Subcutaneous preadipocyte (primary cell): ENCODE results near the gene SPEG. TPM values are rescaled to one million over a fixed set of nuclear protein-coding genes. Genes with fewer than 3 reads are reported as not detected.

Experiments
- total RNA-seq: library from RNA; depleted of rRNA; stranded (reverse); fragments of >200 nt; gene quantifications from 2 replicates; pipeline ENCODE4 v1.2.3, GENCODE V29; 2012

SPEG gene
- total RNA-seq, result 11.5 and 15.4 TPM in 2 replicates

DNA sequence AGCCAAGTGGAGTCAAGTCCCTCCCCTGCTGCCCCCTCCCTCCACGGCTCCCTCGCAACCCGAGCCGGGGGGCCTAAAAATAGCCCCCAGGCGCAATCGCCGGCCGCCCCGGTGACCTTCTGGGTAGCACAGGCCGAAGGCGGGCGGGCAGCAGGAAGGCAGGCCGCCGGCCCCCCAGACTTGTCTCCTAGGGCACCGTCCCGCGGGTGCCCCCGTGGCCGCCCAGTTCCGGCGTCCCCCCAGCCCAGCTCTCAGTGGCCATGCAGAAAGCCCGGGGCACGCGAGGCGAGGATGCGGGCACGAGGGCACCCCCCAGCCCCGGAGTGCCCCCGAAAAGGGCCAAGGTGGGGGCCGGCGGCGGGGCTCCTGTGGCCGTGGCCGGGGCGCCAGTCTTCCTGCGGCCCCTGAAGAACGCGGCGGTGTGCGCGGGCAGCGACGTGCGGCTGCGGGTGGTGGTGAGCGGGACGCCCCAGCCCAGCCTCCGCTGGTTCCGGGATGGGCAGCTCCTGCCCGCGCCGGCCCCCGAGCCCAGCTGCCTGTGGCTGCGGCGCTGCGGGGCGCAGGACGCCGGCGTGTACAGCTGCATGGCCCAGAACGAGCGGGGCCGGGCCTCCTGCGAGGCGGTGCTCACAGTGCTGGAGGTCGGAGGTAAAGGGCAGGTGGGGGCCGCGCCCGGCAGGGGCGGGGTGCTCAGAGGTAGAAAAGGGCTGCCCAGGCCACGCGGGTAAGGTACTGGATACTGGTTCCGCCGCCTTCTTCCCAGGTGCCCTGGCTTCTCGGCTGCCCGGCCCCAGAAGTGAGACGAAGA is at the start of gene SPEG:
Gene SPEG, plus strand, starts transcription at position 126 of the 808 bp plus-strand sequence. Its CDS starts 135 bp downstream, at position 261.

GRCh38 chr2:219387306-219388120 is 47.1 kb upstream of the SPEG start, which contains the start of gene DNPEP:
TSS of gene DNPEP (minus strand) at chr2:219387912. CDS start at chr2:219387794, 118 bp downstream.

GRCh38 chr2:219418155-219419011 is 16.3 kb upstream of the SPEG start, which contains the start of gene DES:
TSS of gene DES (plus strand) at chr2:219418377. CDS start at chr2:219418463, 86 bp downstream.

DNA sequence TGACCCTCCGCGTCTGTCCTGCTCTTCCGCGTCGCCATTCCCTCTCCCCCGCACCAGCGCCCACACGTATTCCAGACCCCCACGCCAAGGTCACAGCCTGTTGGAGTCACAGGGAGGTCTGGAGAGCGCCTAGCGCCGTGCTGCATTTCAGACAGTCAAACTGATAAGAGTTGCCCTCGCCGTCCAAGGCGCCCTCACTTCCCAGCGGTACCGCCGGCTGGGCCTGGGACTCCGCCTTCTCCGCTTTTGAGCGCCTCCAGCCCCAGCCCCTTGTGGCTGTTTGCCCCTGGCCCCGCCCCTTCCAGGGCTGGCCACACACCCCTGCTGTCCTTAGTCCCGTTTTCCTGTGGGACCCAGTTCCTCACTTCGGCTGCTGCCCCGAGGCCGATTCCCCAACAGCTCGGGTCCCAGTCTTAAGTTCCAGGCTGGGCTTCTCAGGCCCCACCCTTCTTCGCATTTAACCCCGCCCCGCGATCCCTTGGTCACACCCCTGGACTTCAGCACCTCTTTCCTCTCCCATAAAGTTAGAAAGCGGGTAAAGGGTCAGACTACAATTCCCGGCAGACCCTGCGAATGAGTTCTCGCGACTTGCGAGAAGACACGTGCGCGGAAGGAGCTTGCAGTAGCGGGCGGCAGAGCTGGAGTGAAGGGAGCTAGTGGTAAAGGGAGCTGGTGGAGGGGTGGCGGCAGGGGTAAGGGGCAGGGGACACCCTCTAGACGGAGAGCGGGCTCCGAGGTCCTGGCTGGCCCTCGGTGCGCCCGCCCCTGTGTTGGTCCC is 63.8 kb downstream of the SPEG start, which contains the start of gene GMPPA:
Gene GMPPA, plus strand, starts transcription at position 612 of the 778 bp plus-strand sequence. CDS start 1,085 bp downstream, outside the sequence.

DNA sequence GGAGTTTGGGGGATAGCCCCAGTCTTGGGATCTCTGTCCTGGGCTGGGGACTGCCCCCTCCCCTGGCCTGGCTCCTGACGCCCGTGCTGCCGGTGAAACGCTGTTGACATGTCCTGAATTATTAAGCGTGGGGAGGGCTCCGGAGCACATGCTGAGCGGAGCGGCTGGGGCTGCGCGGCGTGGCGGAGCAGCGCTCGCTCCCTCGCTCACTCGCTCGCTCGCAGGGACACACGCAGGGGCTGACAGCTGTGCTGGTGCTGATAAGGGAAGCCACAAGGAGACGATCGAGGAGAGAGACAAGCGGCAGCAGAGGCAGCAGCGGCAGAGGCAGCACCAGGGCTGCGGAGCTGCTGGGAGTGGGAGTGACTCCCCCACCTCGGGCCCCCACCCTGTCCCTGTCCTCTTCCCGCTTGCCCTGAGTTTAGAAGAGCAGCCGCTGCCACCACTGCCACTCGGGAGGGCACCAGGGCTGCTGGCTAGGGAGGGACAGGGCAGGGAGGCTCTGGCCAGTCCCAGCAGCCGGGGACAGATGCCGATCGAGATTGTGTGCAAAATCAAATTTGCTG is 79.6 kb downstream of the SPEG start, which contains the start of gene ASIC4:
Gene ASIC4, plus strand, starts transcription at position 287 of the 566 bp plus-strand sequence. Its CDS starts 243 bp downstream, at position 530.

DNA sequence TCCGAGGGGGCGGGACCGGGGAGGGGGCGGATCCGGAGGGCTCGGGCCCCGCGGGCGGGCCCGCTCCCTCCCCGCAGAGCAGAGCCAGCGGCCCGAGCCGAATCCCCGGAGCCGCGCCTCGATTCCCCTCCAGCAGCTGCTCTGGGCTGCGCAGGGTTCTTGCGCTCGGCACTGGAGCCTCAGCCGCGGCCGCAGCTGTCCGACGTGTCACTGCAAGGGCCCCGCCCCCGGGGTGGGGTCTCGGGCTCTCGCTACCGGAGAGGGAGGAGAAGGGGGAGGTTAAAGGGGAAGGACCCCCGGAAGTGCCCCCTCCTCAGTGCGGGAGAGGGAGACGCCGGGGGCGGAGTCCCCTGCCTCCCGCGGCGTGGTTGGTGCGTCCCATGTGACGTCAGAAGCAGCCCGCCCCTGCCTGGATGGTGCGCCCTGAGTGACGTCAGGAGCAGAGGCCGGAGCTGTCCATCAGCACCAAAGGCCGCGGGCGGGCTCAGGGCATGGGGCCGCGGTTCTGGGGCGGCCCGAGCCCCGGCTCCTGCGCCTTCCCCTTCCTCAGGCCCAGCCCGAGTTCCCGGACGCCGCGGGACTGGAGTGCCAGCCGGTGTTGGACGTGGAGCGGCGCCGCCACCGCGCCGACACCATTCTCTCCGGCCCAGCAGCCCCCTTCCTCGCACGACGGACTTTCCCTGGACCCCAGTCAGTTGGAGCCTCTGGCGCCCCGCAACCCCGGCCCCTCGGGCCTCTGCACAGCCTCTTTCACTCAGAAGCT is 109.1 kb downstream of the SPEG start, which contains the start of the genes CHPF and TMEM198:
Gene CHPF, minus strand, starts transcription at position 214 of the 763 bp plus-strand sequence. CDS start 271 bp downstream, outside the sequence.
Gene TMEM198, plus strand, starts transcription at position 433 of the 763 bp plus-strand sequence. CDS start 700 bp downstream, outside the sequence.

Other genes with a start within 250 kb of the SPEG start
- gene ZFAND2B, start 228.1 kb upstream of the SPEG start, total RNA-seq, result 19.4 and 21.3 TPM in 2 replicates
- gene ABCB6, start 215.9 kb upstream of the SPEG start, total RNA-seq, result 30.9 and 40.1 TPM in 2 replicates
- gene ATG9A, start 205.2 kb upstream of the SPEG start, total RNA-seq, result 44.2 and 50.3 TPM in 2 replicates
- gene ANKZF1, start 205.0 kb upstream of the SPEG start, total RNA-seq, result 15.1 and 20.7 TPM in 2 replicates
- 7.3 and 15.2 TPM in 2 replicates for gene GLB1L, start 189.4 kb upstream of the SPEG start, total RNA-seq
- 26.4 and 27.2 TPM in 2 replicates for gene STK16, start 189.4 kb upstream of the SPEG start, total RNA-seq
- gene TUBA4B, start 181.6 kb upstream of the SPEG start, total RNA-seq, result not detected in 2 replicates
- gene TUBA4A, start 180.9 kb upstream of the SPEG start, total RNA-seq, result 9.2 and 17.6 TPM in 2 replicates
- 20.7 and 22.4 TPM in 2 replicates for gene DNAJB2, start 155.5 kb upstream of the SPEG start, total RNA-seq
- 0.98 and 1.5 TPM in 2 replicates for gene PTPRN, start 125.4 kb upstream of the SPEG start, total RNA-seq
- gene RESP18, start 102.1 kb upstream of the SPEG start, total RNA-seq, result not detected in 2 replicates
- gene DNPEP, start 46.9 kb upstream of the SPEG start, total RNA-seq, result 63.9 and 69.4 TPM in 2 replicates
- gene DES, start 16.5 kb upstream of the SPEG start, total RNA-seq, result 0.39 and 0.73 TPM in 2 replicates
- gene GMPPA, start 64.0 kb downstream of the SPEG start, total RNA-seq, result 43.7 and 51.2 TPM in 2 replicates
- under 0.01 TPM in 1 of 2 replicates, not detected in the other for gene ASIC4, start 79.6 kb downstream of the SPEG start, total RNA-seq
- 60.4 and 92.6 TPM in 2 replicates for gene CHPF, start 109.0 kb downstream of the SPEG start, total RNA-seq
- 1.2 and 3.3 TPM in 2 replicates for gene TMEM198, start 109.2 kb downstream of the SPEG start, total RNA-seq
- 26.0 and 37.5 TPM in 2 replicates for gene OBSL1, start 136.7 kb downstream of the SPEG start, total RNA-seq
- 0.20 and 0.37 TPM in 2 replicates for gene INHA, start 137.5 kb downstream of the SPEG start, total RNA-seq
- gene STK11IP, start 163.0 kb downstream of the SPEG start, total RNA-seq, result 15.1 and 19.5 TPM in 2 replicates
- 0.98 and 2.9 TPM in 2 replicates for gene SLC4A3, start 192.8 kb downstream of the SPEG start, total RNA-seq